Body of pancreas (tissue), 4 donors: ENCODE measurements around the gene SLN. TPM values are rescaled to one million over a fixed set of nuclear protein-coding genes. Genes with fewer than 3 reads are reported as not detected.

Experiments
- ATAC-seq: fragments of 150-250 bp; one replicate; pipeline ENCODE4 v1.9.1; 2016
- DNase-seq, 4 donors: peaks; one replicate each; pipeline ENCODE4 v3.0.0-alpha.2; 2019
- H3K27ac ChIP-seq, 4 donors: fragments of 200-600 bp; sonication (generic); 1 replicate in 3 of 4; 2 replicates in 1 of 4; pipeline versions ENCODE4 v1.5.1 to v1.6.1; 2016 to 2019; ENCODE audit warnings: mild to moderate bottlenecking in 1 of 4, mixed read lengths in 1 of 4, moderate library complexity in 1 of 4
- H3K27me3 ChIP-seq, 2 donors: fragments of 200-600 bp; sonication (generic); one replicate each; pipeline ENCODE4 v1.6.0; 2016; ENCODE audit warnings: mild to moderate bottlenecking in 1 of 2
- H3K36me3 ChIP-seq, 2 donors: fragments of 200-600 bp; sonication (generic); replicated peaks in 1 of 2; 2 replicates each; pipeline ENCODE4 v1.5.1; 2016; ENCODE audit warnings: low read depth in 2 of 2; ENCODE audit not compliant: insufficient read depth in 1 of 2
- H3K4me1 ChIP-seq: fragments of 200-600 bp; sonication (generic); one replicate; pipeline ENCODE4 v1.6.0; 2016
- H3K4me3 ChIP-seq, 2 donors: fragments of 200-600 bp; sonication (generic); 1 replicate in 1 of 2; 2 replicates in 1 of 2; pipeline ENCODE4 v1.5.1; 2016 to 2019
- H3K9me3 ChIP-seq, 3 donors: fragments of 200-600 bp; sonication (generic); 1 replicate in 2 of 3; 2 replicates in 1 of 3; pipeline ENCODE4 v1.5.1; 2016
- POLR2A ChIP-seq, 3 donors: fragments of 450-650 bp; IDR thresholded peaks; one replicate each; pipeline ENCODE4 v1.6.1; 2016; ENCODE audit warnings: antibody characterized with exemption in 3 of 3, mild to moderate bottlenecking in 2 of 3
- WGBS, 2 donors: methylation state at CpG; one replicate each; pipeline ENCODE4 v1.1.5; 2017; 5-methylcytosine and 5-hydroxymethylcytosine counted together
- intact Hi-C: fragments of 100-400 bp; cut with DNase I; formaldehyde crosslinking; loops from one replicate; pipeline ENCODE4 v1.15.1; 2023
- total RNA-seq, 2 donors: library from RNA; depleted of rRNA; stranded (reverse); fragments of >200 nt; gene quantifications; one replicate each; pipeline ENCODE4 v1.1.0, GENCODE V29; 2016
- TF ChIP-seq, protein P1 (sequence below), 7 experiments: fragments of 450-650 bp in 4 of 7; fragments of 200-600 bp in 3 of 7; sonication (generic) in 3 of 7; IDR thresholded peaks; one replicate each; pipeline ENCODE4 v1.5.1; 2016 to 2019; ENCODE audit warnings: antibody characterized with exemption in 7 of 7

SLN gene
- total RNA-seq, 2 donors from 2014 or later = 2.3 to 3.0 TPM

GRCh38 chr11:107691000-107691750 is 20.7 kb downstream of the SLN start:
- H3K4me3 ChIP-seq = no peak overlapping the region
- no peaks in the 10 kb centered on the region for H3K36me3 ChIP-seq
- intact Hi-C loops = no loop called here
- WGBS, 2 donors = 19 to 27% methylated on average over 3 of the region's 3 CpGs
- ATAC-seq (no peak), DNase-seq (no peak)
- no peaks in the 10 kb centered on the region for H3K9me3 ChIP-seq
- peaks cover 5% of the 10 kb centered on the region for H3K4me1 ChIP-seq
- no peak for TF ChIP-seq POLR2A (IDR thresholded peaks at IDR 0.05)
- TF ChIP-seq, protein P1, sequence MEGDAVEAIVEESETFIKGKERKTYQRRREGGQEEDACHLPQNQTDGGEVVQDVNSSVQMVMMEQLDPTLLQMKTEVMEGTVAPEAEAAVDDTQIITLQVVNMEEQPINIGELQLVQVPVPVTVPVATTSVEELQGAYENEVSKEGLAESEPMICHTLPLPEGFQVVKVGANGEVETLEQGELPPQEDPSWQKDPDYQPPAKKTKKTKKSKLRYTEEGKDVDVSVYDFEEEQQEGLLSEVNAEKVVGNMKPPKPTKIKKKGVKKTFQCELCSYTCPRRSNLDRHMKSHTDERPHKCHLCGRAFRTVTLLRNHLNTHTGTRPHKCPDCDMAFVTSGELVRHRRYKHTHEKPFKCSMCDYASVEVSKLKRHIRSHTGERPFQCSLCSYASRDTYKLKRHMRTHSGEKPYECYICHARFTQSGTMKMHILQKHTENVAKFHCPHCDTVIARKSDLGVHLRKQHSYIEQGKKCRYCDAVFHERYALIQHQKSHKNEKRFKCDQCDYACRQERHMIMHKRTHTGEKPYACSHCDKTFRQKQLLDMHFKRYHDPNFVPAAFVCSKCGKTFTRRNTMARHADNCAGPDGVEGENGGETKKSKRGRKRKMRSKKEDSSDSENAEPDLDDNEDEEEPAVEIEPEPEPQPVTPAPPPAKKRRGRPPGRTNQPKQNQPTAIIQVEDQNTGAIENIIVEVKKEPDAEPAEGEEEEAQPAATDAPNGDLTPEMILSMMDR (IDR thresholded peaks at IDR 0.05) = no peak
- no peak overlapping the region for H3K27ac ChIP-seq
- H3K27me3 ChIP-seq = no peaks in the 10 kb centered on the region

- WGBS, 2 donors = 29 to 33% methylated on average over 11 of the region's 11 CpGs
- TF ChIP-seq, protein P1 (IDR thresholded peaks at IDR 0.05) = peak; percentile 41 to 80 (median 72)
- TF ChIP-seq POLR2A (IDR thresholded peaks at IDR 0.05) = no peak
- peaks cover 5% of the 10 kb centered on the region for H3K4me1 ChIP-seq
- H3K9me3 ChIP-seq = no peaks in the 10 kb centered on the region
- no peak overlapping the region for H3K4me3 ChIP-seq
- ATAC-seq (peak; percentile 81), DNase-seq (peak; percentile 77 to 87 (median 83))
- no peaks in the 10 kb centered on the region for H3K36me3 ChIP-seq
- intact Hi-C loops = loop anchor here (5.0 kb wide), 1 partner anchor 112 kb away; no protein-coding TSS in a partner anchor
- no peak overlapping the region for H3K27ac ChIP-seq
- H3K27me3 ChIP-seq = no peaks in the 10 kb centered on the region
These were observed 22.3 kb downstream of the SLN start for GRCh38 chr11:107689317-107690202.

GRCh38 chr11:107688322-107688918 is 23.4 kb downstream of the SLN start:
- Histone ChIP-seq H3K4me1 (peaks cover 5% of the 10 kb centered on the region), H3K4me3 (no peak overlapping the region), H3K27ac (no peak overlapping the region), H3K36me3 (no peaks in the 10 kb centered on the region), H3K27me3 (no peaks in the 10 kb centered on the region), H3K9me3 (no peaks in the 10 kb centered on the region)
- no peak for ATAC-seq
- WGBS, 2 donors = 57 to 66% methylated on average over 6 of the region's 6 CpGs
- no peak for TF ChIP-seq POLR2A (IDR thresholded peaks at IDR 0.05)
- TF ChIP-seq, protein P1 (IDR thresholded peaks at IDR 0.05) = no peak
- DNase-seq = no peak
- intact Hi-C loops = loop anchor here (5.0 kb wide), 1 partner anchor 111 kb away; no protein-coding TSS in a partner anchor

GRCh38 chr11:107683807-107684206 is 28.0 kb downstream of the SLN start:
- no peak for TF ChIP-seq POLR2A (IDR thresholded peaks at IDR 0.05)
- TF ChIP-seq, protein P1 (IDR thresholded peaks at IDR 0.05) = peak in 2 of 7 experiments; percentile 15 to 17
- intact Hi-C loops = no loop called here
- no peak overlapping the region for H3K4me3 ChIP-seq
- ATAC-seq (no peak), DNase-seq (no peak)
- H3K9me3 ChIP-seq = no peaks in the 10 kb centered on the region
- no peaks in the 10 kb centered on the region for H3K4me1 ChIP-seq
- WGBS, 2 donors = 84 to 89% methylated on average over 2 of the region's 2 CpGs
- H3K27me3 ChIP-seq = no peaks in the 10 kb centered on the region
- H3K36me3 ChIP-seq = no peaks in the 10 kb centered on the region
- H3K27ac ChIP-seq = no peak overlapping the region
